Measurements from ENCODE around the gene CDK2AP2. TPM values are rescaled to one million over a fixed set of nuclear protein-coding genes. Genes with fewer than 3 reads are reported as not detected.
"Not testable (repeated sequence)": the region's sequence is repeated elsewhere in the genome, so short reads cannot be mapped to it uniquely, and the experiment has no call there.

CDK2AP2 gene
- total RNA-seq: 10 to 100 TPM; 82.7 to 84.7 TPM

GRCh38 chr11:67507864-67508485 lies at the start of gene CDK2AP2:
CDK2AP2 (minus strand) TSS chr11:67508162; CDS start chr11:67508082, 80 bp downstream.
- Mint-ChIP-seq H3K36me3 (peaks cover 17% of the 10 kb centered on the region), H3K4me3 (peak within 1 kb of the TSS; percentile 90), H3K27ac (peak within 1 kb of the TSS; percentile 98), H3K4me1 (ENCODE audit: low read depth) (peaks cover 30% of the 10 kb centered on the region), H3K9me3 (no peaks in the 10 kb centered on the region), H3K27me3 (no peaks in the 10 kb centered on the region)
- ChIA-PET POLR2A (interaction anchor here (0.8 to 1.9 kb wide), 3 partner anchors 22 to 71 kb away, joined by 3 to 5 read pairs (median 4); partner anchors contain the start of gene PTPRCAP), CTCF (interaction anchor here (0.6 to 1.2 kb wide), 4 partner anchors 70 to 152 kb away, joined by 3 to 6 read pairs (median 4); partner anchors contain the start of genes NUDT8, PPP1CA and PTPRCAP)
- intact Hi-C loops (cut with micrococcal nuclease): loop anchor here (1.0 to 5.0 kb wide), 3 partner anchors 44 to 236 kb away; partner anchors contain the start of gene GSTP1
- peak; percentile 99 for DNase-seq

- Mint-ChIP-seq H3K36me3 (no peaks in the 10 kb centered on the region), H3K9me3 (peaks cover 5% of the 10 kb centered on the region), H3K27me3 (peaks cover 6% of the 10 kb centered on the region), H3K27ac (no peak overlapping the region), H3K4me3 (no peak overlapping the region), H3K4me1 (ENCODE audit: low read depth) (no peaks in the 10 kb centered on the region)
- CTCF ChIA-PET: no interaction called here
- POLR2A ChIA-PET: no interaction called here
- no peak for DNase-seq
- intact Hi-C loops (cut with micrococcal nuclease): no loop called here
Measured at GRCh38 chr11:67556244-67556643, 48.3 kb upstream of the CDK2AP2 start.

- CTCF ChIA-PET; H3K4me3 Mint-ChIP-seq; H3K27ac Mint-ChIP-seq; intact Hi-C loops (cut with micrococcal nuclease); H3K36me3 Mint-ChIP-seq; H3K4me1 Mint-ChIP-seq (ENCODE audit: low read depth); H3K27me3 Mint-ChIP-seq; DNase-seq; H3K9me3 Mint-ChIP-seq: not testable (repeated sequence)
- POLR2A ChIA-PET: interaction anchor here (0.7 kb wide), 1 partner anchor 26 kb away, joined by 3 read pairs; no protein-coding TSS in a partner anchor
Measured at GRCh38 chr11:67551697-67552096, 43.7 kb upstream of the CDK2AP2 start.

- DNase-seq: no peak
- Mint-ChIP-seq H3K27ac (no peak overlapping the region), H3K4me3 (no peak overlapping the region), H3K4me1 (ENCODE audit: low read depth) (no peaks in the 10 kb centered on the region), H3K36me3 (no peaks in the 10 kb centered on the region), H3K9me3 (peaks cover 10% of the 10 kb centered on the region), H3K27me3 (no peaks in the 10 kb centered on the region)
- intact Hi-C loops (cut with micrococcal nuclease): no loop called here
- POLR2A ChIA-PET: no interaction called here
- CTCF ChIA-PET: no interaction called here
Measured at GRCh38 chr11:67551127-67551526, 43.2 kb upstream of the CDK2AP2 start.

GRCh38 chr11:67548555-67549110 lies 40.7 kb upstream of the CDK2AP2 start:
- H3K36me3 Mint-ChIP-seq: no peaks in the 10 kb centered on the region

GRCh38 chr11:67548112-67548511 lies 40.1 kb upstream of the CDK2AP2 start:
- POLR2A ChIA-PET; intact Hi-C loops (cut with micrococcal nuclease); H3K36me3 Mint-ChIP-seq; H3K27ac Mint-ChIP-seq; H3K27me3 Mint-ChIP-seq; CTCF ChIA-PET; H3K4me1 Mint-ChIP-seq (ENCODE audit: low read depth); DNase-seq; H3K4me3 Mint-ChIP-seq; H3K9me3 Mint-ChIP-seq: not testable (repeated sequence)

More at GRCh38 chr11:67548555-67549110, 40.7 kb upstream of the CDK2AP2 start:
- H3K27ac Mint-ChIP-seq: no peak overlapping the region
- peaks cover 10% of the 10 kb centered on the region for H3K9me3 Mint-ChIP-seq
- no peak for DNase-seq
- CTCF ChIA-PET: no interaction called here
- no peaks in the 10 kb centered on the region for H3K4me1 Mint-ChIP-seq (ENCODE audit: low read depth)
- POLR2A ChIA-PET: no interaction called here
- H3K4me3 Mint-ChIP-seq: no peak overlapping the region
- H3K27me3 Mint-ChIP-seq: no peaks in the 10 kb centered on the region
- intact Hi-C loops (cut with micrococcal nuclease): no loop called here

GRCh38 chr11:67545280-67545679 lies 37.3 kb upstream of the CDK2AP2 start:
- no peak for DNase-seq
- no peaks in the 10 kb centered on the region for H3K27me3 Mint-ChIP-seq
- no peak overlapping the region for H3K4me3 Mint-ChIP-seq
- ChIA-PET POLR2A (no interaction called here), CTCF (interaction anchor here (0.8 kb wide), 1 partner anchor 14 kb away, joined by 4 read pairs; no protein-coding TSS in a partner anchor)
- intact Hi-C loops (cut with micrococcal nuclease): no loop called here
- H3K27ac Mint-ChIP-seq: no peak overlapping the region
- H3K4me1 Mint-ChIP-seq (ENCODE audit: low read depth): no peaks in the 10 kb centered on the region
- no peaks in the 10 kb centered on the region for H3K36me3 Mint-ChIP-seq
- H3K9me3 Mint-ChIP-seq: no peaks in the 10 kb centered on the region

GRCh38 chr11:67544616-67545242 lies 36.8 kb upstream of the CDK2AP2 start:
- H3K9me3 Mint-ChIP-seq: no peaks in the 10 kb centered on the region
- no peak for DNase-seq
- H3K4me1 Mint-ChIP-seq (ENCODE audit: low read depth): no peaks in the 10 kb centered on the region
- ChIA-PET POLR2A (no interaction called here), CTCF (interaction anchor here (0.8 kb wide), 1 partner anchor 15 kb away, joined by 4 read pairs; no protein-coding TSS in a partner anchor)
- intact Hi-C loops (cut with micrococcal nuclease): no loop called here
- no peaks in the 10 kb centered on the region for H3K36me3 Mint-ChIP-seq
- no peak overlapping the region for H3K4me3 Mint-ChIP-seq
- H3K27me3 Mint-ChIP-seq: no peaks in the 10 kb centered on the region
- no peak overlapping the region for H3K27ac Mint-ChIP-seq

GRCh38 chr11:67543585-67543984 lies 35.6 kb upstream of the CDK2AP2 start:
- POLR2A ChIA-PET: no interaction called here
- H3K4me1 Mint-ChIP-seq (ENCODE audit: low read depth): no peaks in the 10 kb centered on the region
- CTCF ChIA-PET: no interaction called here
- no peak for DNase-seq
- no peak overlapping the region for H3K4me3 Mint-ChIP-seq
- H3K27me3 Mint-ChIP-seq: no peaks in the 10 kb centered on the region
- no peaks in the 10 kb centered on the region for H3K36me3 Mint-ChIP-seq
- H3K27ac Mint-ChIP-seq: no peak overlapping the region
- H3K9me3 Mint-ChIP-seq: no peaks in the 10 kb centered on the region
- intact Hi-C loops (cut with micrococcal nuclease): no loop called here

GRCh38 chr11:67542971-67543370 lies 35.0 kb upstream of the CDK2AP2 start:
- DNase-seq: no peak
- no peak overlapping the region for H3K4me3 Mint-ChIP-seq
- intact Hi-C loops (cut with micrococcal nuclease): no loop called here
- no peaks in the 10 kb centered on the region for H3K9me3 Mint-ChIP-seq
- no peaks in the 10 kb centered on the region for H3K4me1 Mint-ChIP-seq (ENCODE audit: low read depth)
- no peaks in the 10 kb centered on the region for H3K36me3 Mint-ChIP-seq
- ChIA-PET POLR2A (no interaction called here), CTCF (no interaction called here)
- no peak overlapping the region for H3K27ac Mint-ChIP-seq
- no peaks in the 10 kb centered on the region for H3K27me3 Mint-ChIP-seq

GRCh38 chr11:67542169-67542568 lies 34.2 kb upstream of the CDK2AP2 start:
- H3K9me3 Mint-ChIP-seq: no peaks in the 10 kb centered on the region
- POLR2A ChIA-PET: no interaction called here
- H3K4me1 Mint-ChIP-seq (ENCODE audit: low read depth): no peaks in the 10 kb centered on the region
- intact Hi-C loops (cut with micrococcal nuclease): no loop called here
- no peak overlapping the region for H3K27ac Mint-ChIP-seq
- H3K36me3 Mint-ChIP-seq: no peaks in the 10 kb centered on the region
- H3K27me3 Mint-ChIP-seq: no peaks in the 10 kb centered on the region
- no peak overlapping the region for H3K4me3 Mint-ChIP-seq
- CTCF ChIA-PET: no interaction called here
- DNase-seq: no peak

GRCh38 chr11:67541198-67541597 lies 33.2 kb upstream of the CDK2AP2 start:
- POLR2A ChIA-PET: no interaction called here
- H3K27me3 Mint-ChIP-seq: no peaks in the 10 kb centered on the region
- H3K27ac Mint-ChIP-seq: no peak overlapping the region

More at GRCh38 chr11:67541198-67541597, 33.2 kb upstream of the CDK2AP2 start:
- no peak for DNase-seq
- intact Hi-C loops (cut with micrococcal nuclease): no loop called here
- Mint-ChIP-seq H3K9me3 (no peaks in the 10 kb centered on the region), H3K4me1 (ENCODE audit: low read depth) (no peaks in the 10 kb centered on the region), H3K4me3 (no peak overlapping the region), H3K36me3 (no peaks in the 10 kb centered on the region)
- CTCF ChIA-PET: interaction anchor here (0.7 kb wide), 1 partner anchor 360 kb away, joined by 3 read pairs; no protein-coding TSS in a partner anchor
